BE2C (cell line): ENCODE measurements around the gene ZNF350.
"Not testable (repeated sequence)": the region's sequence is repeated elsewhere in the genome, so short reads cannot be mapped to it uniquely, and the experiment has no call there.

Experiments
- DNase-seq: peaks from one replicate; pipeline ENCODE4 v3.0.0-alpha.2; 2020
- H3K27me3 ChIP-seq: fragments of 250-450 bp; sonication (Bioruptor Pico); 2 replicates; pipeline ENCODE4 v1.5.1; 2020; ENCODE audit warnings: mild to moderate bottlenecking
- H3K36me3 ChIP-seq: fragments of 250-450 bp; sonication (Bioruptor Pico); 2 replicates; pipeline ENCODE4 v1.5.1; 2020; ENCODE audit warnings: mild to moderate bottlenecking
- H3K4me1 ChIP-seq: fragments of 250-450 bp; sonication (Bioruptor Pico); 2 replicates; pipeline ENCODE4 v1.5.1; 2020
- H3K4me3 ChIP-seq: 2 replicates; pipeline ENCODE4 v1.5.1; 2011; ENCODE audit warnings: low read depth, low read length
- H3K9me3 ChIP-seq: fragments of 250-450 bp; sonication (Bioruptor Pico); 2 replicates; pipeline ENCODE4 v1.5.1; 2020
- TF ChIP-seq, protein P1 (sequence below): IDR thresholded peaks from 2 replicates; pipeline ENCODE4 v1.5.1; 2012; ENCODE audit warnings: mild to moderate bottlenecking, low read depth, low read length

The ZNF350 gene

DNA sequence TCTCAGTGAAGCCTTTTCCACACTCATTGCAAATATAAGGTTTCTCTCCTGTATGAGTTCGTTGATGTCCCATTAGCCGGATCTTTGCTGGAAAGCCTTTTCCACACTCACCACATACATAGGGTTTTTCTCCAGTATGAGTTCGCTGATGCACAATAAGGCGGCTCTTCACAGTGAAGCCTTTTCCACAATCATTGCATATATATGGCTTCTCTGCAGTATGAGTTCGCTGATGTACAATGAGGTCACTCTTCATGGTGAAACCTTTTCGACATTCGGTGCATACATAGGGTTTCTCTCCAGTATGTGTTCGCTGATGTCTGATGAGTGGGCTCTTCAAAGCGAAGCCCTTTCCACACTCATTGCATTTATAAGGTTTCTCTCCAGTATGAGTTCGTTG, 6.8 kb upstream of the ZNF350 start:
- Histone ChIP-seq H3K4me3 (no peak overlapping the region), H3K36me3 (peaks cover 21% of the 10 kb centered on the region), H3K9me3 (peaks cover 11% of the 10 kb centered on the region; the same call in 1 of the 2 replicates), H3K4me1 (no peaks in the 10 kb centered on the region), H3K27me3 (no peaks in the 10 kb centered on the region)
- DNase-seq = no peak
- TF ChIP-seq, protein P1, sequence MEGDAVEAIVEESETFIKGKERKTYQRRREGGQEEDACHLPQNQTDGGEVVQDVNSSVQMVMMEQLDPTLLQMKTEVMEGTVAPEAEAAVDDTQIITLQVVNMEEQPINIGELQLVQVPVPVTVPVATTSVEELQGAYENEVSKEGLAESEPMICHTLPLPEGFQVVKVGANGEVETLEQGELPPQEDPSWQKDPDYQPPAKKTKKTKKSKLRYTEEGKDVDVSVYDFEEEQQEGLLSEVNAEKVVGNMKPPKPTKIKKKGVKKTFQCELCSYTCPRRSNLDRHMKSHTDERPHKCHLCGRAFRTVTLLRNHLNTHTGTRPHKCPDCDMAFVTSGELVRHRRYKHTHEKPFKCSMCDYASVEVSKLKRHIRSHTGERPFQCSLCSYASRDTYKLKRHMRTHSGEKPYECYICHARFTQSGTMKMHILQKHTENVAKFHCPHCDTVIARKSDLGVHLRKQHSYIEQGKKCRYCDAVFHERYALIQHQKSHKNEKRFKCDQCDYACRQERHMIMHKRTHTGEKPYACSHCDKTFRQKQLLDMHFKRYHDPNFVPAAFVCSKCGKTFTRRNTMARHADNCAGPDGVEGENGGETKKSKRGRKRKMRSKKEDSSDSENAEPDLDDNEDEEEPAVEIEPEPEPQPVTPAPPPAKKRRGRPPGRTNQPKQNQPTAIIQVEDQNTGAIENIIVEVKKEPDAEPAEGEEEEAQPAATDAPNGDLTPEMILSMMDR = no peak

GRCh38 chr19:51983361-51983760, 3.3 kb downstream of the ZNF350 start:
- H3K27me3 ChIP-seq = no peaks in the 10 kb centered on the region
- H3K4me3 ChIP-seq = no peak overlapping the region
- H3K36me3 ChIP-seq = no peaks in the 10 kb centered on the region; the same call in 1 of the 2 replicates
- DNase-seq = no peak
- no peaks in the 10 kb centered on the region for H3K4me1 ChIP-seq
- H3K9me3 ChIP-seq = peaks cover 7% of the 10 kb centered on the region; the same call in 1 of the 2 replicates
- TF ChIP-seq, protein P1 = no peak

GRCh38 chr19:51980926-51981325, 5.7 kb downstream of the ZNF350 start:
- H3K4me3 ChIP-seq, H3K4me1 ChIP-seq, DNase-seq, H3K36me3 ChIP-seq, H3K9me3 ChIP-seq, H3K27me3 ChIP-seq: not testable (repeated sequence)

GRCh38 chr19:51980116-51980736, 6.4 kb downstream of the ZNF350 start:
- no peaks in the 10 kb centered on the region for H3K36me3 ChIP-seq
- no peak overlapping the region for H3K4me3 ChIP-seq
- H3K4me1 ChIP-seq = no peaks in the 10 kb centered on the region
- TF ChIP-seq, protein P1 = no peak
- H3K27me3 ChIP-seq = no peaks in the 10 kb centered on the region
- H3K9me3 ChIP-seq = no peaks in the 10 kb centered on the region
- DNase-seq = no peak

GRCh38 chr19:51978882-51979281, 7.8 kb downstream of the ZNF350 start:
- no peak overlapping the region for H3K4me3 ChIP-seq
- no peaks in the 10 kb centered on the region for H3K4me1 ChIP-seq
- peaks cover 3% of the 10 kb centered on the region; the same call in 1 of the 2 replicates for H3K9me3 ChIP-seq
- H3K27me3 ChIP-seq = no peaks in the 10 kb centered on the region
- H3K36me3 ChIP-seq = peaks cover under 1% of the 10 kb centered on the region
- TF ChIP-seq, protein P1 = no peak
- DNase-seq = no peak

- Histone ChIP-seq H3K9me3 (peaks cover 3% of the 10 kb centered on the region; the same call in 1 of the 2 replicates), H3K36me3 (peaks cover 11% of the 10 kb centered on the region), H3K4me3 (no peak overlapping the region), H3K27me3 (no peaks in the 10 kb centered on the region), H3K4me1 (no peaks in the 10 kb centered on the region)
- DNase-seq = no peak
- TF ChIP-seq, protein P1 = no peak
These were observed 9.3 kb downstream of the ZNF350 start for GRCh38 chr19:51977346-51977745.
